Measurements from ENCODE around the gene GLYR1. TPM values are rescaled to one million over a fixed set of nuclear protein-coding genes. Genes with fewer than 3 reads are reported as not detected.

GLYR1 gene
- total and polyA plus RNA-seq, 9 of the 15 experiments (the other 6 are each of a cell fraction or from before 2014, with no cell fraction given), result 6.7 to 99.2 (median 60.2) TPM

- no peak overlapping the region for H3K9ac ChIP-seq (ENCODE audit: insufficient read depth in 1 of 2, low read depth in 2 of 2, low read length in 2 of 2)
- H3K4me2 ChIP-seq (ENCODE audit: insufficient read depth, low read length), result no peak overlapping the region
- H4K20me1 ChIP-seq (replicated peaks; ENCODE audit: control insufficient read depth, insufficient read depth, low read length), result peaks cover 23% of the 10 kb centered on the region
- peaks cover 99% of the 10 kb centered on the region for H3K36me3 ChIP-seq (ENCODE audit: control insufficient read depth, insufficient read depth, low read length)
- peaks cover 27% of the 10 kb centered on the region for H3K79me2 ChIP-seq (ENCODE audit: control insufficient read depth, insufficient read depth, low read length)
- H2AFZ ChIP-seq (ENCODE audit: low read depth, low read length), result no peak overlapping the region
- in situ Hi-C loops (cut with MboI), result no loop called here
- H3K4me3 ChIP-seq, result no peak overlapping the region
- 85% methylated on average over 17 of the region's 17 CpGs for WGBS (ENCODE audit: insufficient coverage, low coverage, missing lambda C conversion rate)
- no peak overlapping the region for H3K27ac ChIP-seq (ENCODE audit: extremely low read depth, low read depth, low read length)
- H3K9me3 ChIP-seq (replicated peaks; ENCODE audit: control insufficient read depth, insufficient read depth, low read depth, low read length), result no peaks in the 10 kb centered on the region
- intact Hi-C loops (cut with micrococcal nuclease), result no loop called here
- no peaks in the 10 kb centered on the region for H3K4me1 ChIP-seq (replicated peaks in 1 of 2; ENCODE audit: control insufficient read depth in 2 of 2, insufficient read depth in 2 of 2, low read length in 2 of 2)
- ATAC-seq, result no peak
- FAIRE-seq, result no peak
- CTCF ChIA-PET (ENCODE audit: low intra/inter-chr PET ratio), result no interaction called here
- no peaks in the 10 kb centered on the region for H3K27me3 ChIP-seq (ENCODE audit: control insufficient read depth in 2 of 2, insufficient read depth in 2 of 2, low read length in 2 of 2)
- POLR2A ChIA-PET, result interaction anchor here (1.1 to 2.0 kb wide), 2 partner anchors 10 to 36 kb away, joined by 3 to 7 read pairs; no protein-coding TSS in a partner anchor
- no TSS peak for BruUV-seq (replicated peaks)
- no peak for TF ChIP-seq MECOM (CRISPR knock-in tag; IDR thresholded peaks at IDR 0.05)
- TF ChIP-seq TFE3 (CRISPR knock-in tag; IDR thresholded peaks at IDR 0.05), result peak; percentile 58; the same call in 1 of the 2 replicates
- no peaks in the 10 kb centered on the region for H3K9me1 ChIP-seq (ENCODE audit: control insufficient read depth, insufficient read depth, low read length)
- no peak for DNase-seq (ENCODE audit: extremely low read depth in 1 of 4, low spot score in 3 of 4)
These were observed 12.3 kb upstream of the GLYR1 start for GRCh38 chr16:4859190-4859899.

- Histone ChIP-seq H3K9ac (ENCODE audit: insufficient read depth in 1 of 2, low read depth in 2 of 2, low read length in 2 of 2) (no peak overlapping the region), H3K27me3 (ENCODE audit: control insufficient read depth in 2 of 2, insufficient read depth in 2 of 2, low read length in 2 of 2) (no peaks in the 10 kb centered on the region), H3K4me1 (replicated peaks in 1 of 2; ENCODE audit: control insufficient read depth in 2 of 2, insufficient read depth in 2 of 2, low read length in 2 of 2) (peaks cover 4 to 17% of the 10 kb centered on the region in 2 experiments), H3K36me3 (ENCODE audit: control insufficient read depth, insufficient read depth, low read length) (peaks cover 84% of the 10 kb centered on the region), H3K9me3 (replicated peaks; ENCODE audit: control insufficient read depth, insufficient read depth, low read depth, low read length) (no peaks in the 10 kb centered on the region), H3K79me2 (ENCODE audit: control insufficient read depth, insufficient read depth, low read length) (peaks cover 23% of the 10 kb centered on the region), H4K20me1 (replicated peaks; ENCODE audit: control insufficient read depth, insufficient read depth, low read length) (peaks cover 36% of the 10 kb centered on the region), H3K4me2 (ENCODE audit: insufficient read depth, low read length) (no peak overlapping the region), H2AFZ (ENCODE audit: low read depth, low read length) (no peak overlapping the region), H3K4me3 (no peak overlapping the region), H3K27ac (ENCODE audit: extremely low read depth, low read depth, low read length) (no peak overlapping the region), H3K9me1 (ENCODE audit: control insufficient read depth, insufficient read depth, low read length) (no peaks in the 10 kb centered on the region)
- DNase-seq (ENCODE audit: extremely low read depth in 1 of 4, low spot score in 3 of 4), result no peak
- no peak for ATAC-seq
- intact Hi-C loops (cut with micrococcal nuclease) (no loop called here), in situ Hi-C loops (cut with MboI) (no loop called here)
- ChIA-PET POLR2A (interaction anchor here (1.0 kb wide), 1 partner anchor 9 kb away, joined by 3 read pairs; no protein-coding TSS in a partner anchor), CTCF (ENCODE audit: low intra/inter-chr PET ratio) (no interaction called here)
- no TSS peak for BruUV-seq (replicated peaks)
- WGBS (ENCODE audit: insufficient coverage, low coverage, missing lambda C conversion rate), result 95% methylated on average over 2 of the region's 2 CpGs
- no peak for FAIRE-seq
- TF ChIP-seq ZNF3 (CRISPR knock-in tag; IDR thresholded peaks at IDR 0.05), result no peak
- TF ChIP-seq E4F1 (CRISPR knock-in tag; IDR thresholded peaks at IDR 0.05; ENCODE audit: borderline replicate concordance), result no peak
- TF ChIP-seq CREB5 (CRISPR knock-in tag; IDR thresholded peaks at IDR 0.05), result no peak
- no peak for TF ChIP-seq BRCA1 (IDR thresholded peaks at IDR 0.05)
- TF ChIP-seq BRCA1 (CRISPR knock-in tag; IDR thresholded peaks at IDR 0.05), result no peak
- TF ChIP-seq FIP1L1 (IDR thresholded peaks at IDR 0.05; ENCODE audit: low read depth, low read length, poor library complexity, severe bottlenecking), result no peak
These were observed 8.7 kb upstream of the GLYR1 start for GRCh38 chr16:4855804-4856203.

Data from K562 (cell line).